Liver (tissue), 9 donors: Measurements from ENCODE around the gene NXN. TPM values are rescaled to one million over a fixed set of nuclear protein-coding genes. Genes with fewer than 3 reads are reported as not detected.
A peak's percentile ranks its signal among the peaks of the same experiment; 100 is the strongest.

Experiments used
- DNase-seq: peaks from one replicate; pipeline ENCODE4 v3.0.0-alpha.2; 2017; ENCODE audit warnings: low spot score
- H3K27ac ChIP-seq, 2 donors: one replicate each; pipeline ENCODE4 v1.7.0; 2013; ENCODE audit warnings: inconsistent platforms in 2 of 2, low read length in 2 of 2, control low read depth in 1 of 2, low read depth in 1 of 2, mild to moderate bottlenecking in 1 of 2
- H3K27me3 ChIP-seq, 4 donors: one replicate each; pipeline versions ENCODE4 v1.6.1 to v1.7.0; 2013; ENCODE audit warnings: low read length in 3 of 4, inconsistent platforms in 1 of 4, mild to moderate bottlenecking in 1 of 4, moderate library complexity in 1 of 4; ENCODE audit not compliant: control insufficient read depth in 4 of 4, insufficient read depth in 4 of 4
- H3K36me3 ChIP-seq, 4 donors: one replicate each; pipeline versions ENCODE4 v1.6.1 to v1.7.0; 2013; ENCODE audit warnings: low read length in 3 of 4, mild to moderate bottlenecking in 3 of 4, low read depth in 1 of 4, moderate library complexity in 1 of 4; ENCODE audit not compliant: control insufficient read depth in 4 of 4, insufficient read depth in 3 of 4
- H3K4me1 ChIP-seq, 4 donors: one replicate each; pipeline versions ENCODE4 v1.6.1 to v1.7.0; 2013; ENCODE audit warnings: low read length in 3 of 4, mild to moderate bottlenecking in 3 of 4, moderate library complexity in 1 of 4; ENCODE audit not compliant: control insufficient read depth in 4 of 4, insufficient read depth in 4 of 4
- H3K4me3 ChIP-seq, 3 donors: one replicate each; pipeline versions ENCODE4 v1.6.1 to v1.7.0; 2013; ENCODE audit warnings: low read length in 3 of 3, control low read depth in 1 of 3, low read depth in 1 of 3, mild to moderate bottlenecking in 1 of 3
- H3K9ac ChIP-seq, 2 donors: one replicate each; pipeline ENCODE4 v1.7.0; 2013; ENCODE audit warnings: low read length in 2 of 2, mild to moderate bottlenecking in 2 of 2, moderate library complexity in 2 of 2, control low read depth in 1 of 2, low read depth in 1 of 2
- H3K9me3 ChIP-seq, 4 donors: one replicate each; pipeline versions ENCODE4 v1.6.1 to v1.7.0; 2013; ENCODE audit warnings: low read length in 3 of 4; ENCODE audit not compliant: control insufficient read depth in 4 of 4
- ATF3 ChIP-seq: IDR thresholded peaks from 2 replicates; pipeline ENCODE4 v1.6.1; 2016; ENCODE audit warnings: antibody characterized with exemption
- CTCF ChIP-seq: fragments of 150-350 bp; IDR thresholded peaks from 2 replicates; pipeline ENCODE4 v1.5.1; 2017; ENCODE audit warnings: improper control_type of control experiment, low read depth, low read length; ENCODE audit not compliant: missing input control
- FOXA2 ChIP-seq: IDR thresholded peaks from 2 replicates; pipeline ENCODE4 v1.6.1; 2016; ENCODE audit warnings: antibody characterized with exemption
- HNF4A ChIP-seq, 2 donors: conservative IDR thresholded peaks; 2 replicates each; pipeline ENCODE4 v1.6.1; 2016; ENCODE audit warnings: antibody characterized with exemption in 2 of 2, mild to moderate bottlenecking in 2 of 2
- RXRA ChIP-seq, 2 donors: IDR thresholded peaks; 2 replicates each; pipeline ENCODE4 v1.6.1; 2017 to 2018; ENCODE audit warnings: antibody characterized with exemption in 2 of 2, mild to moderate bottlenecking in 1 of 2
- SP1 ChIP-seq: IDR thresholded peaks from 2 replicates; pipeline ENCODE4 v1.6.1; 2018; ENCODE audit warnings: antibody characterized with exemption, mild to moderate bottlenecking
- ZBTB33 ChIP-seq: IDR thresholded peaks from 2 replicates; pipeline ENCODE4 v1.6.1; 2016; ENCODE audit warnings: antibody characterized with exemption
- WGBS: extraction: QIAGEN DNeasy Blood & Tissue Kit; methylation state at CpG from one replicate; pipeline ENCODE4 v1.1.7; 2013; 5-methylcytosine and 5-hydroxymethylcytosine counted together
- polyA plus RNA-seq, 2 donors: library from polyadenylated mRNA; stranded (reverse) in 1 of 2; unstranded in 1 of 2; fragments of 200-250 nt in 1 of 2; fragments of >200 nt in 1 of 2; fragmentation: Nextera tagmentation in 1 of 2; extraction: Ambion mirVana in 1 of 2; gene quantifications; one replicate each; pipeline versions ENCODE4 v1.2.1 to v1.2.3, GENCODE V29; 2013 to 2015
- total RNA-seq, 2 donors: library from RNA; depleted of rRNA; stranded (reverse); fragments of >200 nt; gene quantifications; one replicate each; pipeline ENCODE4 v1.2.3, GENCODE V29; 2014
- donor health status: healthy.
- donor health status: healthy.
- donor health status: healthy.
- donor health status: healthy.
- donor health status: healthy.

The NXN gene
- total and polyA plus RNA-seq, 4 donors = 2.3 to 4.5 (median 3.3) TPM

GRCh38 chr17:1000597-1001461 lies 21.3 kb upstream of the NXN start:
- no peak for TF ChIP-seq FOXA2
- peak; percentile 5 for TF ChIP-seq SP1
- peak; percentile 41 for TF ChIP-seq RXRA (IDR thresholded peaks at IDR 0.05)
- peak in 1 of 2 donors; percentile 2 for TF ChIP-seq HNF4A (conservative IDR thresholded peaks at IDR 0.05)
- Histone ChIP-seq H3K9ac (no peak overlapping the region), H3K9me3 (no peaks in the 10 kb centered on the region), H3K4me1 (peaks cover 2 to 46% (median 35%) of the 10 kb centered on the region in 4 donors), H3K36me3 (peaks cover 3 to 23% (median 13%) of the 10 kb centered on the region in 4 donors), H3K4me3 (no peak overlapping the region), H3K27me3 (no peaks in the 10 kb centered on the region), H3K27ac (peak overlapping the region in 1 of 2 donors; percentile 9)
- WGBS = 39% methylated on average over 15 of the region's 15 CpGs
- DNase-seq = no peak

- H3K9ac ChIP-seq = no peak overlapping the region
Measured at GRCh38 chr17:998111-998510, 18.5 kb upstream of the NXN start.

More at GRCh38 chr17:998111-998510, 18.5 kb upstream of the NXN start:
- TF ChIP-seq CTCF (no peak), ZBTB33 (no peak), ATF3 (no peak)
- Histone ChIP-seq H3K4me3 (peak overlapping the region in 2 of 3 donors; percentile 68 to 86), H3K9me3 (no peaks in the 10 kb centered on the region), H3K27me3 (no peaks in the 10 kb centered on the region), H3K27ac (no peak overlapping the region), H3K36me3 (peaks cover 3 to 23% (median 12%) of the 10 kb centered on the region in 4 donors), H3K4me1 (peaks cover 2 to 35% (median 32%) of the 10 kb centered on the region in 4 donors)
- WGBS = 44% methylated on average over 2 of the region's 2 CpGs
- DNase-seq = no peak
